Right atrium auricular region (tissue), 2 donors: ENCODE results near the gene OR11H7. TPM values are rescaled to one million over a fixed set of nuclear protein-coding genes. Genes with fewer than 3 reads are reported as not detected.
"Not testable (repeated sequence)": the region's sequence is repeated elsewhere in the genome, so short reads cannot be mapped to it uniquely, and the experiment has no call there.

Source experiments
- DNase-seq: peaks from one replicate; pipeline ENCODE4 v3.0.0-alpha.2; 2019; ENCODE audit warnings: low spot score
- H3K27ac ChIP-seq, 2 donors: fragments of 200-600 bp; sonication (generic); 1 replicate in 1 of 2; 2 replicates in 1 of 2; pipeline ENCODE4 v1.5.1; 2016 to 2019
- H3K27me3 ChIP-seq, 2 donors: fragments of 200-600 bp; sonication (generic); one replicate each; pipeline versions ENCODE4 v1.5.1 to v1.6.0; 2017 to 2019
- H3K36me3 ChIP-seq: fragments of 200-600 bp; sonication (generic); one replicate; pipeline ENCODE4 v1.5.1; 2016
- H3K4me1 ChIP-seq, 2 donors: fragments of 200-600 bp; sonication (generic); one replicate each; pipeline versions ENCODE4 v1.5.1 to v1.6.0; 2017 to 2019
- H3K4me3 ChIP-seq, 2 donors: fragments of 200-600 bp; sonication (generic); 1 replicate in 1 of 2; 2 replicates in 1 of 2; pipeline ENCODE4 v1.5.1; 2017 to 2019; ENCODE audit warnings: mild to moderate bottlenecking in 1 of 2, moderate library complexity in 1 of 2
- H3K9me3 ChIP-seq, 2 donors: fragments of 200-600 bp; sonication (generic); one replicate each; pipeline ENCODE4 v1.5.1; 2019
- CTCF ChIP-seq, 2 donors: fragments of 200-600 bp; sonication (generic); IDR thresholded peaks; one replicate each; pipeline ENCODE4 v1.5.1; 2019; ENCODE audit warnings: antibody characterized with exemption in 2 of 2
- total RNA-seq, 2 donors: library from RNA; depleted of rRNA; stranded (reverse); fragments of >200 nt; gene quantifications; one replicate each; pipeline ENCODE4 v1.1.0, GENCODE V29; 2016

OR11H7 gene
- total RNA-seq, 2 donors from 2014 or later = not detected

- no peak for TF ChIP-seq CTCF (IDR thresholded peaks at IDR 0.05)
These were observed 24.1 kb upstream of the OR11H7 start for GRCh38 chr14:20204721-20205120.

GRCh38 chr14:20209595-20209994 is 19.2 kb upstream of the OR11H7 start:
- Histone ChIP-seq H3K36me3 (no peaks in the 10 kb centered on the region), H3K27ac (no peak overlapping the region), H3K4me3 (no peak overlapping the region), H3K9me3 (peaks cover 0 to 7% of the 10 kb centered on the region in 2 donors), H3K27me3 (no peaks in the 10 kb centered on the region), H3K4me1 (no peaks in the 10 kb centered on the region)
- TF ChIP-seq CTCF (IDR thresholded peaks at IDR 0.05) = no peak
- no peak for DNase-seq

More at GRCh38 chr14:20204721-20205120, 24.1 kb upstream of the OR11H7 start:
- no peak overlapping the region for H3K4me3 ChIP-seq
- no peak for DNase-seq
- H3K4me1 ChIP-seq = no peaks in the 10 kb centered on the region
- H3K36me3 ChIP-seq = no peaks in the 10 kb centered on the region
- no peak overlapping the region for H3K27ac ChIP-seq
- H3K9me3 ChIP-seq = no peaks in the 10 kb centered on the region
- H3K27me3 ChIP-seq = no peaks in the 10 kb centered on the region

- H3K27me3 ChIP-seq, DNase-seq: not testable (repeated sequence)
- H3K9me3 ChIP-seq = peaks cover 0 to 15% of the 10 kb centered on the region in 2 donors
These were observed 16.4 kb upstream of the OR11H7 start for GRCh38 chr14:20212406-20212805.

GRCh38 chr14:20215196-20215595 is 13.6 kb upstream of the OR11H7 start:
- no peak overlapping the region for H3K27ac ChIP-seq
- no peaks in the 10 kb centered on the region for H3K27me3 ChIP-seq
- TF ChIP-seq CTCF (IDR thresholded peaks at IDR 0.05) = no peak
- peaks cover 0 to 15% of the 10 kb centered on the region in 2 donors for H3K9me3 ChIP-seq
- H3K36me3 ChIP-seq = no peaks in the 10 kb centered on the region
- H3K4me3 ChIP-seq = no peak overlapping the region
- DNase-seq = no peak
- H3K4me1 ChIP-seq = no peaks in the 10 kb centered on the region

More at GRCh38 chr14:20212406-20212805, 16.4 kb upstream of the OR11H7 start:
- H3K4me3 ChIP-seq, H3K4me1 ChIP-seq, H3K27ac ChIP-seq, H3K36me3 ChIP-seq: not testable (repeated sequence)

- Histone ChIP-seq H3K27me3 (no peaks in the 10 kb centered on the region), H3K4me1 (no peaks in the 10 kb centered on the region), H3K9me3 (peaks cover 0 to 13% of the 10 kb centered on the region in 2 donors), H3K27ac (no peak overlapping the region), H3K4me3 (no peak overlapping the region), H3K36me3 (no peaks in the 10 kb centered on the region)
- no peak for DNase-seq
- TF ChIP-seq CTCF (IDR thresholded peaks at IDR 0.05) = no peak
These were observed 9.7 kb upstream of the OR11H7 start for GRCh38 chr14:20219033-20219432.

GRCh38 chr14:20223410-20223809 is 5.4 kb upstream of the OR11H7 start, which contains the start of gene OR11H6:
Gene OR11H6 (plus strand): TSS chr14:20223710. CDS start chr14:20223710, 0 bp downstream.
- Histone ChIP-seq H3K9me3 (no peaks in the 10 kb centered on the region), H3K27ac (no peak within 1 kb of the TSS), H3K27me3 (no peaks in the 10 kb centered on the region), H3K4me1 (no peaks in the 10 kb centered on the region), H3K4me3 (no peak within 1 kb of the TSS), H3K36me3 (no peaks in the 10 kb centered on the region)
- TF ChIP-seq CTCF (IDR thresholded peaks at IDR 0.05) = no peak
- DNase-seq = no peak

GRCh38 chr14:20235415-20235814 is 6.6 kb downstream of the OR11H7 start:
- not testable (repeated sequence) for H3K4me1 ChIP-seq, H3K9me3 ChIP-seq, H3K27ac ChIP-seq, H3K27me3 ChIP-seq, H3K4me3 ChIP-seq, DNase-seq, H3K36me3 ChIP-seq
